SW 1271 (cell line): ENCODE results near the gene NAA20.
"Not testable (repeated sequence)": the region's sequence is repeated elsewhere in the genome, so short reads cannot be mapped to it uniquely, and the experiment has no call there.

Source experiments
- DNase-seq, 2 experiments: peaks; one replicate each; lab custom pipeline; 2025; lab: John Stamatoyannopoulos, UW

Gene NAA20

GRCh38 chr20:19991854-19992253, 25.3 kb upstream of the NAA20 start:
- DNase-seq, result peak in 1 of 2 experiments; percentile 22

DNA sequence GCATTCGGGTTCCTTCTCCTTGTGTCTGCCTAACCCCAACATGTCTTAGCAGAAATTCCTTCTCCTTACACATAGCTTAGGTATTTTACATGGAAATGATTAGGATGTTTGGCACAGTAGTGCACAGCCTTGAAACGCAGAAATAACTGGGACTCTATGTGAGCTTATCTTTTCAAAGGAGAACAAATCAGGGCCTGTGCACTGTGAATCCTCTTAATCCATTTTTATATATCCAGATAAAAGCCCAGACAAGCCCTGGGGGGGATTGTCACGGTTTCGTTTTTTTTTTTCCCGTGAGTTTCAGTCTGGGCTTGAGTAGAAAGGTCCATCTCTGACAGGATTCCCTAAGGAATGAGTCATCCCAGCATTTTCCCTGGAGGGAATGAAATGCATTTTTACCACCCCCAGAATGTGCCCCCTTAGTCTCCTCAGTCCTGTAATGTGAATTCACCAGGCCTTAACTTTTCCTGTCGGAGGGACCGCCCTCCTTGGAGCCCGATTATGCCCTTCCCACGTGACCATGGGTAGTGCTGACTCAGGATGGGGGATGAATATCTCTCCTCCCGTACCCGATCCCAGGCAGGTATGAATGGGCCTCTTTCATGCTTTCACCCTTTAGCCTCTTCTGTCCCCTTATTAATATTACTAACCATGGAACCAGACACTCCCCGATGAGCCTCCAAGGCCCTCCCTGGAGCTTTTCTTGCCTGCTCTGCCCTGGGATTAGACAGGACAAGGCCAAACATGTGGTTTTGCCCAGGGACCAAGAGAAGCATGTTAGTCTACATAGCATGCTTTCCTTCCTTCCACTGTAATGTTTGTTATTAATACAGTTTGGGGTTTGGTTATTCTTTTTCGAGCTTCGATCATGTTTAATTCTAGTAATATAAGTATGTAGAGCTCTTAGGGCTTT, 23.9 kb upstream of the NAA20 start:
- DNase-seq, result peak; percentile 91 to 96

- peak in 1 of 2 experiments; percentile 66 for DNase-seq
Observed at GRCh38 chr20:19993958-19994669, 23.0 kb upstream of the NAA20 start.

GRCh38 chr20:19995220-19995863, 21.8 kb upstream of the NAA20 start:
- DNase-seq, result peak in 1 of 2 experiments; percentile 80

DNA sequence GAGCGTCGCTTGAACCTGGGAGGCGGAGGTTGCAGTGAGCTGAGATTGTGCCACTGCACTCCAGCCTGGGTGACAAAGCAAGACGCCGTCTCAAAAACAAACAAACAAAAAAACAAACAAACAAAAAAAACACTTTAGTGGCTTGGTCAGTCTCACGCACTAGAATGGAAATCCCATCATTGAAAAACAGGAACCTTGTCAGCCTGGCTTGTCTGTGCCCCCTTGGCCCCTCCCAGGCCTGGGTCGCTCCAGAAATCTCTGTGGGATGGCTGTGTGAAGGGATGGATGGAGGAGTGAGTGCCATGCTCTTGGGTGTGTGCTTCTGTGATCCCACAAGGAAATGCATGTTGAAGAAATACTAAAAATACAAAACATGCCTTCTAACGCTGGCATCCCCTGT, 20.9 kb upstream of the NAA20 start:
- DNase-seq, result no peak

DNA sequence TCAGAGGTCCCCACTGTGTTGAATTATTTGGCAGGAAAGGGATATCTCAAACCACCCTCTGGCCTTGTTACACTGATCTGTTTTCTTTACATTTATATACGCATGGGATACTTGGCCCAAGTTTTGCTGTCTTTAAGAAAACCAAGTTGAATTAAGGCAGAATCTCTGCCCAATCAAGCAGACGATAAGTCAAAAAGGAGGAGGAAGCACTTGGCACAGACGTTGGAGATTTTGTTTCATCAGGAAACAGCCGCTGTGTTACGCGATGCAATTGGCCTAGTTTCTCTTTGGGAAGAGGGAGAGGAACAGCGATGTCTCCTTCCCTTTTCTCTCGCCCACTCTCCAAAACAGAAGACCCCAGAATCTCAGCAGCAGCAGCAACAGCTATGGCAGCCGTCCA, 20.2 kb upstream of the NAA20 start:
- DNase-seq, result no peak

DNA sequence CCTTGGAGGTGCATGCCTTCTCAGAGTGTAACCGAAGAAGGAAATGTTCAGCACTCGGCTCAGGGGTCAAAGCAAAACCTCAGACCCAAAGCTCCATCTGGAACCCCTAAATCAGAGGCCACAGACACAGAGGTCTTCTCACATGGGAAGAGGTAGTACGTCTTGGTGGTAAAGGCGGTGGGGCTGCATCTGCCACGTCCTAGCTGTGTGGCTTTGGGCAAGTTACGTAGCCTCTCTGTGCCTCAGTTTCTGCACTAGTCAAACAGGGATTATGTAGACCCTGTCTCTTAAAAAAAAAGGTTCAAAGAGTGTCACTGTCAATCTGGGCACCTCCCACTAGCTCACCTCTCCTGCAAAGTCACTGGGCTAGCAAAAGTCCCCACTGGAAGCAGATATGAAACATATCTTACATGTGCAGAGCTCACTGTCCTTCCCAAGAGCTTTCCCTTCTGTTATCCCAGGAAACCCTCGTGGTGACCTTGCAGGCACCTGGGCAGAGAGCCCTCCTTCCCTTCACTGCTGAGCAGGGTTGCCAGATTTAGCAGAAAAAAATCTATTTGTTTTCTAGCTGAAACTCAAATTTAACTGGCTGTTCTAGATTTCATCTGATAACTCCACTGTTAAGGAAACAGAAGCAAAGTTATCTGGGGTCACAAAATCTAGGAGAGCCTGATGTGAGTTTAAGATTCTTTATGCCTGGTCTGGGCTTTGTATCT, 18.0 kb upstream of the NAA20 start:
- DNase-seq, result no peak

DNA sequence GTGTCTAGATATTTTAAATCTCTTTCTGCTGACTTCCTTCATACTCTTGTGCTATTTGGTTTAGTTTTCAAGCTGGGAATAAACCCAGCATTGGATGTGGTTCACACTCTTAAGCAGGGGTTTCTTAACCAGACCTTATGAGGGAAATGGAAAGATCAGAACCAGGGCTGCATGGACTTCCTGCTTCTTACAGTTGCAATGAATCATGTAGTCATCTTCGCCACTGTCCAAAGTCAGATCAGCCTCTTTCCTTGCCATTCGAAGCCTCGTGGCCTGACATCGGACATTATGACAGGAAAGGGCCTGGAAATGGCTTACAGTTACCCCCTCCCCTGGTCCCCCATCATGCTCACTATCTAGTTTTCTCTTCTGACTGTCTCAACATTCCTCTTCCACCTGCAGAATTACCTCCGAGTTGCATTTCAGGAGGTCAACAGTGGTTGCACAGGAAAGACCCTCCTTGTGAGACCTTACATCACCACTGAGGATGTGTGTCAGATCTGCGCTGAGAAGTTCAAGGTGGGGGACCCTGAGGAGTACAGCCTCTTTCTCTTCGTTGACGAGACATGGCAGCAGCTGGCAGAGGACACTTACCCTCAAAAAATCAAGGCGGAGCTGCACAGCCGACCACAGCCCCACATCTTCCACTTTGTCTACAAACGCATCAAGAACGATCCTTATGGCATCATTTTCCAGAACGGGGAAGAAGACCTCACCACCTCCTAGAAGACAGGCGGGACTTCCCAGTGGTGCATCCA, 16.8 kb upstream of the NAA20 start:
- no peak for DNase-seq

- no peak for DNase-seq
Observed at GRCh38 chr20:20002101-20002998, 14.8 kb upstream of the NAA20 start.

GRCh38 chr20:20003031-20003954, 13.9 kb upstream of the NAA20 start:
- no peak for DNase-seq

- DNase-seq, result not testable (repeated sequence)
Observed at GRCh38 chr20:20003955-20004322, 13.2 kb upstream of the NAA20 start.

- no peak for DNase-seq
Observed at GRCh38 chr20:20005342-20005741, 11.8 kb upstream of the NAA20 start.

DNA sequence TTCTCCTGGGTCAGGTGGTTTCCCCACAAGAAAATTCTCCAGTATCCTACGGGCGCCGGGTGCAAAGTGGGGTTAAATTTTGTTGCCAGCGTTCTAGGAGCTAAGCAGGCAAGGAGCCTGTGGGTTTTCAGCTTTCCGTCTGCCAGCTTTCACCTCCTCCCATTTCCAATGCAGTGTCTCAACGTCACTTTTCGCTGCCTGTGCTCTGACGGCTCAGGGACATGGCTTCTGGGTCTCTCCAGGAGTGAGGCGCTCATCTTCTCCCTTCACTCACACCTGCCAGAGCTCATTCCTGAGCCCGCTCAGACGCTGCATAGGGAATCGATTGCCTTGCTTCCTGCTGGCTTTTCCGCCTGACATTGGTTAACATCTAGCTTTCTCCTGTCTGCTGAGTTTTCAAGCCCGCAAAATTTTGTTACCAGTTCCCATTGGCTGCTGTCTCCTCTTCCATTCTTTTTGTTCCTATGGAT, 7.3 kb upstream of the NAA20 start:
- DNase-seq, result no peak

DNA sequence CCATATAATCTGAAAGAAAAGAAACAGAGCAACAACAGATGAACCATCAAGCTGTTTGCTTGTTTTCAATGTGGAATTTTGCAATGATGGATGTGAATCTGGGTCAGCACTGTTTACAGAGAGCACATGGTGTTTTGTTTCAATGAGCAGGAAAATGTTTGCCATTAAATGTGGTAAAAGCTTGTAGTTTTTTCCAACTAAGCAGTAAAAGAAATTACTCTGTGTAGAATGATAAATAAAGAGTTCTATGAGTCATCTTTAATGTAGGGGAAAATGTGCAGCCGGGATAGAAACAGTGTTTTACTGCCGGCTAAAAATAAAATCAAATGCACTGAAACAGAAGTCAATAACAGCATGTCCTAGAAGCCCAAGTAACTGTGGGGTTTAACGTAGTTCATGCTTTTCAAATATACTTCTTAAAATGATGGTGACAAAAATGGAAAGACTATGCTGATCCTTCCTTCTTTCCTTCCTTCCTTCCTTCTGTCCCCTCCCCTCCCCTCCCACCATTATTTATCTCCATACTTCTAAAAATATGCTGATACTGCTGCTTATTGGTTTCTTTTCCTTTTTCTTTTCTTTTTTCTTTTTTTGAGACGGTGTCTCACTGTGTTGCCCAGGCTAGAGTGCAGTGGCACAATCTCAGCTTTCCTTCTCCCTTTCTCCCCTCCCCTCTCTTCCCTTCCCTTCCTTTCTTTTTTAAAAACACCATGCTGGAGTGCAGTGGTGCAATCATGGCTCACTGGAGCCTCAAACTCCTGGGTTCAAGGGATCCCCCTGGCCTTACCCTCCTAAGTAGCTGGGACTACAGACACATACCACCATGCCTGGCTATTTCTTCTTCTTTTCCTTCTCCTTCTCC, 6.3 kb upstream of the NAA20 start:
- DNase-seq, result no peak

DNA sequence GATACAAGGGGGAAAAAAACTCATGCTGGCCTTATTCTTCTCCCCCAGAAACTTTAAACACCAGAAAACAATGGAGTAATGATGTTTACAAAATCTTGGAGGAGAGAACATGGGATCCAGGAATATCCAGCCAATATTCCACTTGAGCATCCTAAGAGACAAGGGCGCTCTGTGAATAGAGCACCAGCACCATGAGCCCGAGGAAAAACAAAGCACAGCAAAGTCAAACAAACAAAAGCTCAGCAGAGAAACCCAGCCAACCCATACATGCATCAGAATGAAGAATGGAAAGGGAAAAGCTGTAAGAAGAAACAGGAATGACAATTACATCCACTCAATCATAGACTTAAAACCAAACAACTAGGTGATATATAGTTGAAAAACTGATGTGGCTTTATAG, 4.6 kb upstream of the NAA20 start:
- DNase-seq, result no peak

DNA sequence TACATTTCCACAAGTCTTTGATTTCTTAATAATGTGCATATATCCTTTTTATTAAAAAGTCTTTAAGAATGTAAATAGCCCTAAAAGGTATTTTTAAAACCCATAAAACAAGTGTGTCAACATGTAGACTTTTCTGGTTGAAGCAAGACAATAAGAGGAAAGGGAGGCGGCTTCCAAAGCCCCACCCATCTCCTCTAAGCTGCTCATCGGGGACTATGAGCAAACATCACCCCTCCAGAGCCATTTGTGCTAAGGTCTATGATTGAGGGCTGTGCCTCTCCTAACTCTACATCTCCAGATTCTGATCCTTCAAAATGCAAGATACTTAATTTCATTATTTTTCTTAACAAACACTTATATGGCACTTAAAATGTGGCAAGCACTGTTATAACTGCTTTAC, 2.5 kb upstream of the NAA20 start:
- no peak for DNase-seq

GRCh38 chr20:20017844-20018185, 653 bp downstream of the NAA20 start:
- DNase-seq, result no peak

DNA sequence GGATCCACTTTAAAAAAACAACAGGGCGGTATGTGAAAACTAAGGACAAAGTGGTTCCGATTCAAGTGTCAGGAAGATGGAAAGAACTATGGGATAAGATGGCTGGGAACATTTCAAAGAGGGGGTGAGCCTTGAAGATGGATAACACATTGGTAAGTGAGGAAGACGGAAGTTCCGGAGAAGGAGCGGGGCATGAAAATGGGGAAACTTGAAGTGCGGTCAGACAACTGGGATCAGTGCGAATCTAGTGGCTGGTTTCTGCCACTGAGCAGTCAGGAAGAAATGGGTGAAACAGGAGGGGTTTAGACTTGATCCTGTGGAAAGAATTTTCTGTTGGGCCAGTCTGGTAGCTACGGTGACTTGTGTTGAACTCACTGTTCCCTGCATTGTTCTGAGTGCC, 1.2 kb downstream of the NAA20 start:
- no peak for DNase-seq
